Astrocyte (in vitro differentiated cells and primary cell): ENCODE measurements around the gene CNOT4.

Experiments
- CTCF ChIP-seq: IDR thresholded peaks from 2 replicates; pipeline ENCODE4 v1.5.1; 2011; ENCODE audit warnings: low read depth, mild to moderate bottlenecking, inconsistent platforms, low read length, moderate library complexity; ENCODE audit not compliant: insufficient read depth
- EZH2 ChIP-seq: IDR thresholded peaks from 2 replicates; pipeline ENCODE4 v1.6.1; 2012; ENCODE audit warnings: mild to moderate bottlenecking, low read length, inconsistent platforms; ENCODE audit not compliant: insufficient read depth

GRCh38 chr7:135434047-135434446, 75.9 kb downstream of the CNOT4 start:
- TF ChIP-seq CTCF: no peak
- no peak for TF ChIP-seq EZH2
